ENCODE results near the gene FMN2. TPM values are rescaled to one million over a fixed set of nuclear protein-coding genes. Genes with fewer than 3 reads are reported as not detected.
A peak's percentile ranks its signal among the peaks of the same experiment; 100 is the strongest.
"Not testable (repeated sequence)": the region's sequence is repeated elsewhere in the genome, so short reads cannot be mapped to it uniquely, and the experiment has no call there.

Gene FMN2
- total RNA-seq, 3 donors from 2014 or later = 0.96 to 30.4 (median 3.5) TPM

DNA sequence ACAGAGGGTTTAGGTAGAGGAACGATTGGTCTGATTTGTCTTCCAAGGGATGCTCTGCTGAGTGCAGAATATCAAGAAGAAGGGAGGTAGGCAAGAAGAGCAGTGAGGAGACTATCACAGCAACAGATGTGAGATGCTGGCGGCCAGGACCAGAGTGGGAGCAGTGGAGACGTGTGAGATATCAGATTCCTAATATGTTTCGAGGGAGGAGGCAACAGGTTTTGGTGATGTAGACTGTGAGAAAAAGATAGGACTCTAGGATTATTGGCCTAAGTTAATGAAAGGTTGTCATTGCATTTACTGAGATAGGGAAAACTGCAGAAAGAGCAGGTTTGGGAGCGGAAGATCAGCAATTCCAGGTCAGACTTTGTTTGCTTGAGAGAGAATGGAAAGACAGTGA, 182.9 kb downstream of the FMN2 start:
- DNase-seq (no peak), ATAC-seq (no peak)
- Histone ChIP-seq H3K4me1 (ENCODE audit: low read depth) (no peaks in the 10 kb centered on the region), H3K9me3 (no peaks in the 10 kb centered on the region), H3K36me3 (ENCODE audit: low read depth) (no peaks in the 10 kb centered on the region), H3K4me3 (no peak overlapping the region)
- TF ChIP-seq, protein P1, sequence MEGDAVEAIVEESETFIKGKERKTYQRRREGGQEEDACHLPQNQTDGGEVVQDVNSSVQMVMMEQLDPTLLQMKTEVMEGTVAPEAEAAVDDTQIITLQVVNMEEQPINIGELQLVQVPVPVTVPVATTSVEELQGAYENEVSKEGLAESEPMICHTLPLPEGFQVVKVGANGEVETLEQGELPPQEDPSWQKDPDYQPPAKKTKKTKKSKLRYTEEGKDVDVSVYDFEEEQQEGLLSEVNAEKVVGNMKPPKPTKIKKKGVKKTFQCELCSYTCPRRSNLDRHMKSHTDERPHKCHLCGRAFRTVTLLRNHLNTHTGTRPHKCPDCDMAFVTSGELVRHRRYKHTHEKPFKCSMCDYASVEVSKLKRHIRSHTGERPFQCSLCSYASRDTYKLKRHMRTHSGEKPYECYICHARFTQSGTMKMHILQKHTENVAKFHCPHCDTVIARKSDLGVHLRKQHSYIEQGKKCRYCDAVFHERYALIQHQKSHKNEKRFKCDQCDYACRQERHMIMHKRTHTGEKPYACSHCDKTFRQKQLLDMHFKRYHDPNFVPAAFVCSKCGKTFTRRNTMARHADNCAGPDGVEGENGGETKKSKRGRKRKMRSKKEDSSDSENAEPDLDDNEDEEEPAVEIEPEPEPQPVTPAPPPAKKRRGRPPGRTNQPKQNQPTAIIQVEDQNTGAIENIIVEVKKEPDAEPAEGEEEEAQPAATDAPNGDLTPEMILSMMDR (IDR thresholded peaks at IDR 0.05) = no peak
- intact Hi-C loops (cut with DNase I, micrococcal nuclease) = no loop called here

DNA sequence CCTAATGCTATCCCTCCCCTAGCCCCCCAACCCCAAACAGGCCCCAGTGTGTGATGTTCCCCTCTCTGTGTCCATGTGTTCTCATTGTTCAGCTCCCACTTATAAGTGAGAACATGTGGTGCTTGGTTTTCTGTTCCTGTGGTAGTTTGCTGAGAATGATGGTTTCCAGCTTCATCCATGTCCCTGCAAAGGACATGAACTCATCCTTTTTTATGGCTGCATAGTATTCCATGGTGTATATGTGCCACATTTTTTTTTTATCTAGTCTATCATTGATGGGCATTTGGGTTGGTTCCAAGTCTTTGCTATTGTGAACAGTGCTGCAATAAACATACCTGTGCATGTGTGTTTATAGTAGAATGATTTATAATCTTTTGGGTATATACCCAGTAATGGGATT, 183.5 kb downstream of the FMN2 start:
- ATAC-seq; H3K36me3 ChIP-seq (ENCODE audit: low read depth); H3K4me1 ChIP-seq (ENCODE audit: low read depth); H3K4me3 ChIP-seq; H3K9me3 ChIP-seq; intact Hi-C loops (cut with DNase I, micrococcal nuclease); DNase-seq: not testable (repeated sequence)

DNA sequence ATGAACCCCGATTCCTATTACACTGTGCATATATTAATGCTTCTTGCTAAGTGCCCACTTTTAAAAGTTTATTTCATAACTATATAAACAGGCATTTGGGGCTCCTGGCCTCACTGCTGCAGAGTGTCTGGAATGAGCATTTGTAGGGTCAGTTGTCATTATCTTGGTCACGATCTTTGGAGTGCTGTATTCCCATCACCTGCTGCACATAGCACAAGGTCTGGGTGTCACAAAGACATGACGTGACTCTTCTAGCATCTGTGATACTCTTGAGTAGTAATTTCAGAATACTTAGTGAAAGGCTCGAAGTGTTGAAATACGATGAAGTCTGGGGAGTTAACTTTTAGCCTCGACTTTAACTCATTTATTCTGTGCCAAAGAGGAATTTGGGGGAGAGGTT, 186.4 kb downstream of the FMN2 start:
- no peak for DNase-seq
- TF ChIP-seq, protein P1 (IDR thresholded peaks at IDR 0.05) = no peak
- Histone ChIP-seq H3K9me3 (no peaks in the 10 kb centered on the region), H3K4me3 (no peak overlapping the region), H3K4me1 (ENCODE audit: low read depth) (peaks cover 8% of the 10 kb centered on the region), H3K36me3 (ENCODE audit: low read depth) (no peaks in the 10 kb centered on the region)
- no peak for ATAC-seq
- intact Hi-C loops (cut with DNase I, micrococcal nuclease) = no loop called here

DNA sequence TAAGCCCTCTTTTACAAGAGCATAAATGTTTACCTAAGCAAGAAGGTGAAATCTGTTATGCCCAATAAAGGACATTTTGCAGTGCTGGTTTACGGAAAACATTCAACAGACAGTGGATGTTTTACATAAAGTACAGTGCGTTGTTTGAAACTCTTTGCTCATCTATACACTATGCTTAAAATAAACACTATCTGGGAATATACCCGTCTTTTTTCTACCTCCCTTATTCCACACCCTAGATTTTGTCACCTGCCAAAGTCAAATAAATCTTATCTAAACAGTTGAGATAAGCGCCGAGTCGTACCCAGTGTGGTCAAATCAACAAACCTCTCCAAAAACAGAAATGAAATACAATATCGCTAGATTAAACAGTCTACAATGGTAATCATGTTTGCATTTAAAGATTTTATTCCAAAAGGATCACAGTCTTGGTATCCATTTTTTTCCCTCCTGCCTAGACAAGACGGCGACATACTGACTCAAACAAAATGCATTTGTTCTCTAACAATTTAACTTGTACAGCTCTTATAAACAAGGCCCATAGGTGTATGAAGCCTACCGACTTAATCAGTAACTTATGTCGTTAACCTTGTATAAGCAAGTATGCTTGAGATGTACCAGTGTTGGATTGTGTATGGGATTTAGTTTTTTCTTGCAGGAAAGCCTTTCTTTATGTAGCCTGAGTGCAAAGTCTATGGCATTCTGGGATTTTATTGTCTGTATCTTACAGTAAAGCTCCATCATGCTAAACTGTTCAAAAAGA, 189.1 kb downstream of the FMN2 start:
- intact Hi-C loops (cut with DNase I, micrococcal nuclease) = no loop called here
- peak in 1 of 3 donors; percentile 30 for DNase-seq
- peak; percentile 90 for ATAC-seq
- Histone ChIP-seq H3K36me3 (ENCODE audit: low read depth) (no peaks in the 10 kb centered on the region), H3K9me3 (no peaks in the 10 kb centered on the region), H3K4me1 (ENCODE audit: low read depth) (peaks cover 8% of the 10 kb centered on the region), H3K4me3 (no peak overlapping the region)
- TF ChIP-seq, protein P1 (IDR thresholded peaks at IDR 0.05) = no peak

DNA sequence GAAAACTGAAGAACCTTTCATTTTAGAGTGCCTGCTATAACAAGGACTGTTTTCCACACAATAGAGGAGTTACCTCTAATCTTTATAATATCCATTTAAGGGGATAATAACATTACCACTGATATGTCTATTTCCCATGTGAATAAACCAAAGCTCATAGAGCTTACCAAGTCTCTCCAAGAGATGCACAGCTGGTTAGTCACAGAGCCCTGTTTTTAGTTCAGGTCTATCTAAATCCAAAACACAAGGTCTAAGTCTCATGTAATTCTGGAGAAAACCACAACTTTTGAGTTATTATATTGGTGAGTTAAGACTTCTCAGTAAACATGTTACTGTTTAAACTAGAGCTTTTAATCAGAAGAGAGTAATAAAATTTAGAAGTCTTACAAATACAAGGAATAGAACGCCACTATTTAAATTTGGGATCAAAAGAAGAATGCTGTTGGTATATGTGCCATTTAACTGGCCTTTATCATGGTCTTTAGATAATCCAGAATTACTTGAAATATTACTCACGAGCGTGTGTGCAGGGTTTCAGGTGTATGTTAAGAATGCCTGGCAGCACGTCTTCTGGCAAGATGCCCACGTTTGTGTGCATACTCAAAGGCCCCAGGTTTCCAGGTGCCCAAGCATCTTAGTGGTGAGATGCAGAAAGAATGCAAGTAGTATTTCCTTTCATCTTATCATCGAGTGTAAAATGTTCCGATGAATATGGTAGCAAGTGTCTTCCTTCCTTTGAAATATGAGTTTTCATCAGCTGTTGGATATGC, 190.6 kb downstream of the FMN2 start:
- ATAC-seq (no peak), DNase-seq (peak in 2 of 3 donors; percentile 30 to 43)
- no peak overlapping the region for H3K4me3 ChIP-seq
- intact Hi-C loops (cut with DNase I, micrococcal nuclease) = no loop called here
- H3K36me3 ChIP-seq (ENCODE audit: low read depth) = no peaks in the 10 kb centered on the region
- H3K4me1 ChIP-seq (ENCODE audit: low read depth) = peaks cover 8% of the 10 kb centered on the region
- no peaks in the 10 kb centered on the region for H3K9me3 ChIP-seq
- TF ChIP-seq, protein P1 (IDR thresholded peaks at IDR 0.05) = no peak
